ENCODE measurements around the gene DSTN.

The DSTN gene

GRCh38 chr20:17624551-17625245, 54.8 kb downstream of the DSTN start:
- WGBS, 2 experiments (ENCODE audit: insufficient coverage in 2 of 2): 94 to 95% methylated on average over 14 to 15 of the region's 15 CpGs
- peaks cover 98% of the 10 kb centered on the region for H3K36me3 ChIP-seq (ENCODE audit: control insufficient read depth, insufficient read depth, low read length)
- H3K27ac ChIP-seq (ENCODE audit: low read depth, low read length, severe bottlenecking): no peak overlapping the region
- H3K4me3 ChIP-seq (ENCODE audit: extremely low read depth, insufficient read depth, low read length, poor library complexity, severe bottlenecking): no peak overlapping the region
- H3K9me3 ChIP-seq (ENCODE audit: control insufficient read depth, low read length): no peaks in the 10 kb centered on the region
- H3K4me1 ChIP-seq (ENCODE audit: control insufficient read depth, insufficient read depth, low read length, poor library complexity, severe bottlenecking): no peaks in the 10 kb centered on the region

- H3K36me3 ChIP-seq (ENCODE audit: control insufficient read depth, insufficient read depth, low read length): peaks cover 98% of the 10 kb centered on the region
- H3K4me1 ChIP-seq (ENCODE audit: control insufficient read depth, insufficient read depth, low read length, poor library complexity, severe bottlenecking): no peaks in the 10 kb centered on the region
- no peaks in the 10 kb centered on the region for H3K9me3 ChIP-seq (ENCODE audit: control insufficient read depth, low read length)
- WGBS, 2 experiments (ENCODE audit: insufficient coverage in 2 of 2): 94 to 96% methylated on average over 20 to 25 of the region's 27 CpGs
- no peak overlapping the region for H3K27ac ChIP-seq (ENCODE audit: low read depth, low read length, severe bottlenecking)
- no peak overlapping the region for H3K4me3 ChIP-seq (ENCODE audit: extremely low read depth, insufficient read depth, low read length, poor library complexity, severe bottlenecking)
Observed at GRCh38 chr20:17625246-17626051, 55.6 kb downstream of the DSTN start.

GRCh38 chr20:17626217-17627007, 56.5 kb downstream of the DSTN start:
- 94 to 98% methylated on average over 16 to 18 of the region's 18 CpGs for WGBS, 2 experiments (ENCODE audit: insufficient coverage in 2 of 2)
- Histone ChIP-seq H3K4me1 (ENCODE audit: control insufficient read depth, insufficient read depth, low read length, poor library complexity, severe bottlenecking) (no peaks in the 10 kb centered on the region), H3K36me3 (ENCODE audit: control insufficient read depth, insufficient read depth, low read length) (peaks cover 98% of the 10 kb centered on the region), H3K27ac (ENCODE audit: low read depth, low read length, severe bottlenecking) (no peak overlapping the region), H3K4me3 (ENCODE audit: extremely low read depth, insufficient read depth, low read length, poor library complexity, severe bottlenecking) (no peak overlapping the region), H3K9me3 (ENCODE audit: control insufficient read depth, low read length) (no peaks in the 10 kb centered on the region)

- Histone ChIP-seq H3K27ac (ENCODE audit: low read depth, low read length, severe bottlenecking) (peak overlapping the region; percentile 10), H3K9me3 (ENCODE audit: control insufficient read depth, low read length) (no peaks in the 10 kb centered on the region), H3K36me3 (ENCODE audit: control insufficient read depth, insufficient read depth, low read length) (peaks cover 98% of the 10 kb centered on the region), H3K4me3 (ENCODE audit: extremely low read depth, insufficient read depth, low read length, poor library complexity, severe bottlenecking) (no peak overlapping the region), H3K4me1 (ENCODE audit: control insufficient read depth, insufficient read depth, low read length, poor library complexity, severe bottlenecking) (no peaks in the 10 kb centered on the region)
- WGBS, 2 experiments (ENCODE audit: insufficient coverage in 2 of 2): 91 to 92% methylated on average over 25 to 26 of the region's 27 CpGs
Observed at GRCh38 chr20:17627101-17627955, 57.5 kb downstream of the DSTN start.

- 94% methylated on average over 17 to 18 of the region's 18 CpGs for WGBS, 2 experiments (ENCODE audit: insufficient coverage in 2 of 2)
- peaks cover 98% of the 10 kb centered on the region for H3K36me3 ChIP-seq (ENCODE audit: control insufficient read depth, insufficient read depth, low read length)
Observed at GRCh38 chr20:17628101-17628841, 58.4 kb downstream of the DSTN start.

GRCh38 chr20:17629025-17629424, 59.1 kb downstream of the DSTN start:
- no peak overlapping the region for H3K4me3 ChIP-seq (ENCODE audit: extremely low read depth, insufficient read depth, low read length, poor library complexity, severe bottlenecking)
- peaks cover 98% of the 10 kb centered on the region for H3K36me3 ChIP-seq (ENCODE audit: control insufficient read depth, insufficient read depth, low read length)
- no peaks in the 10 kb centered on the region for H3K4me1 ChIP-seq (ENCODE audit: control insufficient read depth, insufficient read depth, low read length, poor library complexity, severe bottlenecking)
- WGBS, 2 experiments (ENCODE audit: insufficient coverage in 2 of 2): 85 to 98% methylated on average over 6 to 7 of the region's 8 CpGs
- no peak overlapping the region for H3K27ac ChIP-seq (ENCODE audit: low read depth, low read length, severe bottlenecking)
- no peaks in the 10 kb centered on the region for H3K9me3 ChIP-seq (ENCODE audit: control insufficient read depth, low read length)

More at GRCh38 chr20:17628101-17628841, 58.4 kb downstream of the DSTN start:
- Histone ChIP-seq H3K4me3 (ENCODE audit: extremely low read depth, insufficient read depth, low read length, poor library complexity, severe bottlenecking) (no peak overlapping the region), H3K4me1 (ENCODE audit: control insufficient read depth, insufficient read depth, low read length, poor library complexity, severe bottlenecking) (no peaks in the 10 kb centered on the region), H3K9me3 (ENCODE audit: control insufficient read depth, low read length) (no peaks in the 10 kb centered on the region), H3K27ac (ENCODE audit: low read depth, low read length, severe bottlenecking) (peak overlapping the region; percentile 10)

- 96% methylated on average over 21 of the region's 21 CpGs for WGBS, 2 experiments (ENCODE audit: insufficient coverage in 2 of 2)
- peaks cover 98% of the 10 kb centered on the region for H3K36me3 ChIP-seq (ENCODE audit: control insufficient read depth, insufficient read depth, low read length)
- no peaks in the 10 kb centered on the region for H3K9me3 ChIP-seq (ENCODE audit: control insufficient read depth, low read length)
- H3K4me1 ChIP-seq (ENCODE audit: control insufficient read depth, insufficient read depth, low read length, poor library complexity, severe bottlenecking): no peaks in the 10 kb centered on the region
- no peak overlapping the region for H3K4me3 ChIP-seq (ENCODE audit: extremely low read depth, insufficient read depth, low read length, poor library complexity, severe bottlenecking)
- H3K27ac ChIP-seq (ENCODE audit: low read depth, low read length, severe bottlenecking): no peak overlapping the region
Observed at GRCh38 chr20:17629678-17630089, 59.8 kb downstream of the DSTN start.

- 94 to 98% methylated on average over 10 of the region's 11 CpGs for WGBS, 2 experiments (ENCODE audit: insufficient coverage in 2 of 2)
- no peak overlapping the region for H3K27ac ChIP-seq (ENCODE audit: low read depth, low read length, severe bottlenecking)
- H3K9me3 ChIP-seq (ENCODE audit: control insufficient read depth, low read length): no peaks in the 10 kb centered on the region
- H3K4me3 ChIP-seq (ENCODE audit: extremely low read depth, insufficient read depth, low read length, poor library complexity, severe bottlenecking): no peak overlapping the region
- H3K36me3 ChIP-seq (ENCODE audit: control insufficient read depth, insufficient read depth, low read length): peaks cover 98% of the 10 kb centered on the region
- no peaks in the 10 kb centered on the region for H3K4me1 ChIP-seq (ENCODE audit: control insufficient read depth, insufficient read depth, low read length, poor library complexity, severe bottlenecking)
Observed at GRCh38 chr20:17630151-17630805, 60.4 kb downstream of the DSTN start.

- no peak overlapping the region for H3K4me3 ChIP-seq (ENCODE audit: extremely low read depth, insufficient read depth, low read length, poor library complexity, severe bottlenecking)
- no peak overlapping the region for H3K27ac ChIP-seq (ENCODE audit: low read depth, low read length, severe bottlenecking)
- peaks cover 97% of the 10 kb centered on the region for H3K36me3 ChIP-seq (ENCODE audit: control insufficient read depth, insufficient read depth, low read length)
- WGBS, 2 experiments (ENCODE audit: insufficient coverage in 2 of 2): 95 to 97% methylated on average over 5 of the region's 6 CpGs
- peaks cover 4% of the 10 kb centered on the region for H3K4me1 ChIP-seq (ENCODE audit: control insufficient read depth, insufficient read depth, low read length, poor library complexity, severe bottlenecking)
- H3K9me3 ChIP-seq (ENCODE audit: control insufficient read depth, low read length): no peaks in the 10 kb centered on the region
Observed at GRCh38 chr20:17630806-17631195, 60.9 kb downstream of the DSTN start.
